ENCODE results near the gene STBD1.
"Not testable (repeated sequence)": the region's sequence is repeated elsewhere in the genome, so short reads cannot be mapped to it uniquely, and the experiment has no call there.

Gene STBD1

DNA sequence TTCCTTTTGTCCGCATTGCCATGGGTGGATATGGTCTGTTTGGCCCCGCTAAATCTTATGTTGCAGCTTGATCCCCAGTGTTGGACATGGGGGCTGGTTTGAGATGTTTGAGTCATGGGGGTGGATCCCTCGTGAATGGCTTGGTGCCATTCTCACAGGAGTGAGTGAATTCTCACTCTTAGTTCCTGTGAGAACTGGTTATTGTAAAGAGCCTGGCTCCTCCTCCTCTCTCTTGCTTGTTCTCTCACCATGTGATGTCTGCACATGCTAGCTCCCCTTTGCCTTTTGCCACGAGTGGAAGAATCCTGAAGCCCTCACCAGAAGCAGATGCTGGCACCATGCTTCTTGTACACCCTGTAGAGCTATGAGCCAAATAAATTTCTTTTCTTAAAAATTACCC lies 22.6 kb upstream of the STBD1 start:
- DNase-seq (ENCODE audit: low spot score) = no peak

DNA sequence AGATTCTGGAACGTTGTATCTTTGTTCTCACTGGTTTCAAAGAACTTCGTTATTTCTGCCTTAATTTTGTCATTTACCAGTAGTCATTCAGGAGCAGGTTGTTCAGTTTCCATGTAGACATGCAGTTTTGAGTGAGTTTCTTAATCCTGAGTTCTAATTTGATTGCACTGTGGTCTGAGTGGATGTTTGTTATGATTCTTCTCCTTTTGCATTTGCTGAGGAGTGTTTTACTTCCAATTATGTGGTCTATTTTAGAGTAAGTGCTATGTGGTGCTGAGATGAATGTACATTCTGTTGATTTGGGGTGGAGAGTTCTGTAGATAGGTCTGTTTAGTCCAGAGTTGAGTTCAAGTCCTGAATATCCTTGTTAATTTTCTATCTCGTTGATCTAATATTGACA lies 18.7 kb upstream of the STBD1 start:
- DNase-seq (ENCODE audit: low spot score) = not testable (repeated sequence)

DNA sequence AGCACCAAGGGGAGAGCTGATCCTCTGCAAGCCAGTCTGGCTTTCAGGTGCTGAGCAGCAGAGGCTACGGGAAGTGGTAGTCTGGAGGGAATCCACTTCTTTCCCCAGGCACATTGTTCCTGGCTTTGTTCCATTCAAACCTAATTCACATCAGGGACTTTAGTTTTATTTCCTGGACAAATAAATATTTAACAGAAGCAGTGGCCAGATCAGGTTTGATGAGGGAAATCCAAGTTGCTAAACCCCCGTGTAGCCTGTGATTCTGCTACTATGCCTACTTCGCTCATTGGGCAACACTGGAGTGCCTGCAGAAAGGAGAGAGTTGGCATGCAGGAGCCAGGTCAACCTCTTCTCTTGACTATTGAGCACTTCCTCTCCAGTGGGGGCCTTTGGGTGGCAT lies 13.8 kb upstream of the STBD1 start:
- DNase-seq (ENCODE audit: low spot score) = no peak

DNA sequence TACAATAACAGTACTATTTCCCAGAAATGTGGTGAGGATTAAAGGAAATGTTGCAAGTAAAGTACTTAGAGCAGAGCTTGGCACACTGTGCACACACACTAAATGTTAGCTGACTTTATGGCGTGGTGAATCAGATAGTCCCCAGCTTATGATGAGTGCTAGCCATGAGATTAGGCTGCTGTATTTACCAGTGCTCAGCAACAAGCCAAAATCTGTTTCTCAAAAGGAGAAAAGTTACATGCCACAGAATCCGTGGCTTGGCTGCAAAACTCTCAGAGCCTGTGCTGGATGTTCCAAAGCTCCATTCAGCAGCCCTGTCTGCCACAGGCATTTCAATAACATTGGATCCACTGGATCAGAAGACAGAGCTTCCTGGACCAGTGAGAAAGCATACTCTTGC lies 12.8 kb upstream of the STBD1 start:
- no peak for DNase-seq (ENCODE audit: low spot score)

DNA sequence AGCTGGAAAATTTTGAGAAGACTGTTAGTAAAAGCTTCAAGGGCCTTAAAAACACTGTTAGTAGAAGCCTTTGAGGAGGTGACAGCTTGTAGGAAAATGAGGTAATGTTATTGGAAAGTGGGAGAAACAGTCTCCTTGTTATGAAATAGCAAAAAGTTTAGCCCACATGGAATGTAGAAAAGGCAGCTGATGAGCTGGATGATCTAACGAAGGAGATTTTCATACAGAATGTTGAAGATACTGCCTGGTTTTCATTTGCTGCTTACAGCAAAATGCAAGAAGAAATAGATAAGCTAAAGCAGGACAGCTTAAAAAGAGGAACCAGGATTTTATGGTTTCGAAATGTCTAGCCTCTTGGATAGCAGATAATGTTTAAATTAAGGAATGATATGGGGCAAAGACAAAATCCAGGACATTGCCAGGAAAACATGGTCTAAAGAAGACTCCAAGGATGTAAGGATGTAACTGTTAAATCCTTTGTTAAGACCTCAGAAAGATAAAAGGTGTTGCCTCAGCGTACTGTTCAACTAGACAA lies 10.2 kb upstream of the STBD1 start:
- no peak for DNase-seq (ENCODE audit: low spot score)

DNA sequence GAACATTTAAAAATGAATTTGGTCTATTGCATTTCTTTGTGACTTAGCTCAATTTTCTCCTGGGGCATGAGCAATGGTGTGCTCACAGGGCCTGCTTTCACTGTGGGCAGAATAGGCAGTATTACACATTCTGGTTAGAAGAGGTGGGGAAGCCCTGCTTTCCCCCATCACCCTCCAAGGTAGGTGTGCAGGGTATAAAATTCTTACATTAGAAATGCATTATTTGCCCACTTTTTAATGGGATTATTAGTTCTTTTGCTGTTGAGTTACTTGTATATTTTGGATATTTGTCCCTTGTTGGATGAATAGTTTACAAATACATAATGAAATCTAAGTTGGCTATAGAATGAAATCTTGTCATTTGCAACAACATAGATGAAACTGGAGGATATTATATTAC lies 8.3 kb upstream of the STBD1 start:
- no peak for DNase-seq (ENCODE audit: low spot score)

DNA sequence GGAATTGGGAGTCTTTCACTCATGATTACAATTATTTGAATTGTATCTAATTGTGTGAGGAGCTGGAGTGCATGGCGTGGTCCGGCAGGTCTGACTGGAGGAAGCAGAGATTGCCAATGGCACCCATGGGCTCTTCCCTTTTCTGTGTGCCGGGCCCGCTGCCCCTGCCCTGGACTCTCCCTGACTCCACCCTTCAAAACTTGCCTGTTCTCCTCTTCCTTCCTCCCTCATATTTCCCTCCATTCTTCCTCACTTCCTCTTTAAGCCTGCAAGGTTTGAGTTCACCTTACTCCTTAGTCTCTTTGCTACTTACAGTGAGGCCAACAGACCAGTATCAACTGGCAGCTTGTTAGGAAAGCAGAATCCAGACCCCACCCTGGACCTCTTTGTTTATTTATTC lies 6.5 kb upstream of the STBD1 start:
- DNase-seq (ENCODE audit: low spot score) = no peak

DNA sequence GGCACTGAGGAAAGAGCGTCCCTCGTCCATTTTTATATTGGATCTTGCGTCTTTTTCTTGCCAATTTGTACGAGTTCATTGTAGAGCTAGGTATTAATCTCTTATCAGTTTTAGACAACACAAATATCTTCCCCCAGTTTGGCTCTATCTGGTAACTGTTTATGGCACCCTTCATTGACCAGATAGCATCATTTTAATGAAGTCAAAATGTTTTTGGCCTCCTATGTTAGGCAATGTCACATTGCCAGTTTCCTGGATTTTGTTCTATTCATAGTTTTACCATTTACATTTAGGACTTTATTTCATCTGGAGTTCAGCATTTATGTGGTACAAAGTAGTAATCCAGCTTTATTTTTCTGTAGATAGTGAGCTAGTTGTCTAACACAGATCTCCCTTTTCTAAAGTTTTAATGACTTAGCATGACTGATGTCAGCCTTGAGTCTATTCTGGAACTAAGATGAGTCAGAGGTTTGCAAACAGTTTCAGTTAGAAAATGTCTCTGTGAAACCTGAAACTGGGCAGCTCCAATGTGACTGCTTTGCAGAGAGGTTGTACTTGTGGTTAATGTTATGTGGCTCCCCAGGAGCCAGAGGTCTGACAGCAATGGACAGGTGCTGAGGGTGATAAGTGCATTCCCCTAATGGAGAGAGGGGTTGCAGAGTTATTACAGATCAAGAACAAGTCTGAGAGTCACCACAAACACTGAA lies 5.3 kb upstream of the STBD1 start:
- peak; percentile 75 for DNase-seq (ENCODE audit: low spot score)

DNA sequence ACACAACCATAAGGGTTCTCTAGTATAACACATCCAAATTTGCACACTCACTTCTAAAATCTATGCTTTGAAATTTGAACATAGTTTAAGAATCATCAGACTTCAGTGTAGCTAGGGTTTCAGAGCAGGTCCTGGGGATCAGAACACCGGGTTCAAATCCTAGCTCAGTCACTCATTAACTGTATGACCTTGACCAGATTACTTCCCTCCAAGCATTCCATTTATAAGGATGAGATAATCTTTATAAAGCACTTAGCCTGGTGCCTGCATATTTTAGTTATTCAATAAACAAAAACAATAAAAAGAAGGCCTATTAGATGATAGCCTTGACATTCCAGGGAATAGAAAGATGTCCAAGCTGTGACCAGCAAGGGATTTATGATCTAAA lies 4.8 kb upstream of the STBD1 start:
- DNase-seq (ENCODE audit: low spot score) = no peak

DNA sequence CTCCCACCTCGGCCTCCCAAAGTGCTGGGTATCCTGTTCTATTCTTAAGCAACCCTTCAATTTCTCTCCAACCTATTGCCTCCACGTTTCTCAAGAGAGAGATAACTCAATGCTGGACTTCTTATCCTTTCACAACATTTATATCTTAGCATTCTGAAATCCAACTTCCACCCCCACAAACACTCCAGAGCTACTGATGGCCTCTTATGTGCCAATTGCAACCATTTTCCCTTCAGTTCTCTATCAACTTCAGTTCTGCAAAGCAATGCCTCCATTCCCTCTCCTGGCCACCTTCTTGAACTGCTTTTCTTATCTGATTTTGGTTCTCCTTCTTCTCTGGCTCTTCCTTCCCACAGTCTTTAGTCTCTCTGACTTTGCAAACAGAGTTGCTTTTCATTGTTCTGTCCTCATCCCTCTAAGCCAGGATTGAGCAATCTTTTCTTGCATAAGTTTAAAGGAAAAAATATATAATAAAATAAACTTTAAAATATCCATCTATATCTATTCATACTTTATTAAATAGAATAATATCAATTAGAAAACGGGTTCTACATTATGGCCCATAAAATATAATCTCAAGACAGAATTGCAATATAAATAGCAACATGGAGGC lies 3.6 kb upstream of the STBD1 start:
- DNase-seq (ENCODE audit: low spot score) = no peak

DNA sequence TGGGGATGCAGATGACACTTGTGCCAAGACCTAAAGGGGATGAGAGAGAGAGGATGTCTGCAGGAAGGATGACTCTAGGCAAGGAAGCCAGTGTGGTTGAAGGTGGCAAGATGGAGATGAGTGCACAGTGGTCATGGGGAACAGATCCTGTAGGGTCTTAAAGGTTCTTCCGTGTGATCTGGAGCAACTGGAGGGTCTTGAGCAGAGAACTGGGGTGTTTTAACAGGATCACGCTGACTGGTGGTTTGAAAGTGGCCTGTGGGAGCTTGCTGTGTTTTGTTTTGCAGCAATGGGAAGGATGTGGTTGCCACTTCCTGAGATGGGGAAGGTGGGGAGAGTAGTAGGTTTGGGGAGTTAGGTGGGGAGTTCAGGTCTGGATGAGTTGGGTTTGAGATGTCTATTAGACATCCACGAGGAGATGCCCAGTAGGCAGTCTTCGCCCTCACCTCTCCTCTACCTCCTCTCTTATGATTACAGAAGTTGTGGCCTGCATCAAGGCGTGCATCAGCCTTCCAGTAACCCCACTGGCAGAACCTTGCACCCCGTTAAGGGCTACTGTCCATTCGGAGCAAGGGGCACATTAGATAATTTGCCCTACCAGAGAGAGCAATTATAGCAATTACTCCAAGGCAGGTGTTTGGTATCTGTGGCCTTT lies 1.4 kb upstream of the STBD1 start:
- no peak for DNase-seq (ENCODE audit: low spot score)

DNA sequence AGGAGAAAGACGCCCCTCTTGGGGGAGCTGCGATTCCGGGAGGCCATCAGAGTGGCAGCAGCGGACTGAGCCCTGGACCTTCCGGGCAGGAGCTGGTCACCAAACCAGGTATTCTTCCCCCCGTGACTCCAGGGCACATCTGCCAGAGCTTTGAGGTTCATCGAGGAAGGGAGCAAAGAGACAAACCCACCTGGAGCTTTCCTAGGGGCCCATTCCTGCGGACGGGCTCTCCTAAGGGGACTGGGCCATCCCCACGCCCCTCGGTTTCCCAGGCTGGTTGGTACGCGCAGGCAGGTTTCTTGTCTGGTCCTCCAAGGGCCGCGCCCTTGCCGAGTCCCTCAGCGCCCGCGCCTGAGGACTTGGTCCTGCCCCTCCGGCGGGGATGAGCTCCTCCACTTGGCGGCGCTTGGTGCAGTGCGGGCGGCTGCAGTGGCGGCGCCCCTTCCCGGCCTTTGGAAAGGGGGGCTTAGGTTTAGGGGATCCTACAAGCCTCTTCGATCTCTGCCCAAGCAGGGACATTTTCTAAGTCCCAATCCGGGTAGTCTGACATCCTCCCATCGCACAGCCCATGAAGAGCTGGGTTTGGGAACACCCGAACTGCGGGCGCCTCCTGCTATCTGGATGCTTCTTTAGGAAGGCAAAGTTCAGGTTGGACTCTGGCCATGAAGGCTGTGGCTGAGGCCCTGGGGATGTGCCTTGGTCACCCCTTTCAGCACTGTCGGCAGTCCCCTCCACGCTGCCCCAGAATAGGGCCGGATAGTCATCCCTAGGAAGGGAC lies 538 bp downstream of the STBD1 start:
- DNase-seq (ENCODE audit: low spot score) = peak; percentile 66

DNA sequence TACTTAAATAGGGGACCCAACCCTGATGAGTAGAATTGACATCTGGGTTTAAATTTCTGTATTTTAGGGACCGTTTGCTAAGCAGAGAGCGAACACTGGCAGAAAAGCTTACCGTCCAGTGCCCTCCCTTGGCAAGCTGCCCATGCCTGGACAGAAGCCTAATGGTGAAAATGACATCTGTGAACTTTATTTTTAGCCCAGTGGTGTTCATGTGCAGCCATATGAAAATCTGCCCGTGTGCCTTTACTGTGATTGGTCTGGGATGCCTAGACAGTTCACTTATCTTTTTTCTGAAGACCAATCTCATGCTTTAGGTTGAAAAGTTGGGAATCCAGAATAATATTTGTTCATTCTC lies 1.1 kb downstream of the STBD1 start:
- DNase-seq (ENCODE audit: low spot score) = peak; percentile 5

DNA sequence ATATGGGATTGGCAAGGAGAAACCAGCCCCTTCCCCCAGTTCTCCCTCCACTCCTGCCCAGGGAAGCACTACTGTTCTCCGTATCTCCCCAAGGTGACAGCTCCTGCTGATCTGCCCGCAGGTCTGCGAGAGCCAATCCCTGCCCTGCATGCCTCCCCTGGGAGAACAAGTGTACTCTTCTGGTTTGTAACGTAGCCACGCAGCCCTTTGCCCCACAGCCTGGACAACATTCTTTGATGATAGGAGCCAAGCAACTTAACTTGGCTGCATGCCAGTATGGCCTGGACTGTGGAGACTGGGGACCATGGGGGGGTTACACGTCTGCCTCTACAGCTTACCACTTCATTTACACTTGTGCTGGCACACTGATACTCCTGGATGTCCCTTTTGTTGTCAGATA lies 2.0 kb downstream of the STBD1 start:
- DNase-seq (ENCODE audit: low spot score) = no peak

DNA sequence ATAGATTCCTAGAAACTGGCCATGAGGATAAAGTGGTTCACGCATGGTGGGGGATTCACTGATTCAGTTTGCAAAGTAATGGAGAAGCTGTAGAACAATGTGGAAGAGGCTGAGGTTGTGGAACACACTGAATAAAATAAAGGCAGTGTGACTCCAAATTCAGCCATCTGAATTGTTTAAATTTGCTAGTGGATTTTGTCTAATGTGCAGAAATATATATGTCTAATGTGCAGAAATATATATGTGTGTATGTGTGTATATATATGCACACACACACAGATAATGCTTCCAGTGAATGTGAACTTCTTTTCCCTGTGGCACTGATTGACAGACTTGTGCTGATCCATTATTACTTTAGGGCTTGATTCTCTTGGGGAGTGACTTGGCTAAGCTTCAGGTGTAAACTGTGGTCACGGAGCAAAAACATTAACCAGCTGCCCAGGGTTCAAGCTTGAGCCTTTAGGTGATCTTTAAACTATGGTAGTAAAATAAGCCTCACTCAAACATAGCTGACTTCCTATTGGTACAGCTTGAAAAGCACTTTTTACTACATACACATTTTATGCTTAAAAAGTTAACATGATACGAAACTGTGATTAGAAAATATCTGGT lies 3.5 kb downstream of the STBD1 start:
- DNase-seq (ENCODE audit: low spot score) = no peak

DNA sequence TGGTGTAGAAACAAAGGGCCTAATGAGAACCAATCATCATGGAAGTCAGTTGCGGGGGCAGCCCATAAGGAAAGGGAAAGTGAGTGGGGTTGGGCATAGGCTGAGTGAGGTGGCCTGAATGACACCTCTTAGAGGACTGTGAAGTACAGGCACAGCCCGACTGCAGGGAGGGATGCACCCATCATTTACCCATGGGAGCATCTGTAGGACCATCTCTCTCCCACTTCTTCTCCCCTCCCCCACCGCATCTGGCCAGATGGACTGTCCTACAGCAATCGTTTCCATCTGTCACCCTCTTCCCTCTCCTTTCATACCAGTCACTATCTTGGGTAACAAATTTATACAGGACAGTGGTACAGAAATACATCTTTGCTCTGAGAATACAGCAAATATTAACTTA lies 4.2 kb downstream of the STBD1 start:
- DNase-seq (ENCODE audit: low spot score) = no peak

DNA sequence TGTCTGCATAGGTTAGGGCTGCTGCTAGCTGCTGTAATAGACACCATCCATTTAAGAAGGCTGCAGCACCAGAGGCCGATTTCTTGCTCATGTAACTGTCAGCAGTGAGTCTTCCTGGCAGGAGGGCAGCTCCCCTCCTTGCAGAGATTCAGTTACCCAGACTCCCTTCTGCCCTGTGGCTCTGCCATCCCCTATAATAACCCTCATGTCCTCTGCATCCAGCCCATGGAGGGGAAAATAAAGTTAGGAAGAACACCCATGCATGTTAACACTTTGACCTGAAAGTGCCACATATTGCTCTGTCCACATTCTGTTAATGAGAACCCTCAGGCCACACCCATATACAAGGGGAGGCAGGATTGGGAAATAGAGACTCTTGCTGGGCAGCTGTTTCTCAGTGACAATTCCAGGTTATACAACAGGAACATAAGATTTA lies 5.4 kb downstream of the STBD1 start:
- DNase-seq (ENCODE audit: low spot score) = no peak

DNA sequence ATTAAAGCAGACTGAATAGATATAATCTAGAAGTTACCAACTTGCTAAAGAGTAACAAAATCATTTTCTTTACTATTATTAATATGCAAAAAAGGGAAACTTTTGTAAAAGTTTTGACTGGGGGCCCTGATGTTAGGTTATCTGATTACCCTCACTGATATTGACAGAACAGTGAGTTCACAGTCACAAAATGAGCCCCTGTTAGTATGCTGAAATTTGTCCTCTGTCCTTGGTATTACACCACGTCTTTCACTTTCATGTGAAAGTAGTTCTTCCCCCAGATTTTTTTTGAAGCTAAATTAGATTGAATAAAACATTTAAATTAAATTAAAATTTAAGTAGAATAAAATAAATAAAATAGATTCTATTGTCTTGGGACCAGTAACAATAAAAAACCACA lies 5.9 kb downstream of the STBD1 start:
- no peak for DNase-seq (ENCODE audit: low spot score)

DNA sequence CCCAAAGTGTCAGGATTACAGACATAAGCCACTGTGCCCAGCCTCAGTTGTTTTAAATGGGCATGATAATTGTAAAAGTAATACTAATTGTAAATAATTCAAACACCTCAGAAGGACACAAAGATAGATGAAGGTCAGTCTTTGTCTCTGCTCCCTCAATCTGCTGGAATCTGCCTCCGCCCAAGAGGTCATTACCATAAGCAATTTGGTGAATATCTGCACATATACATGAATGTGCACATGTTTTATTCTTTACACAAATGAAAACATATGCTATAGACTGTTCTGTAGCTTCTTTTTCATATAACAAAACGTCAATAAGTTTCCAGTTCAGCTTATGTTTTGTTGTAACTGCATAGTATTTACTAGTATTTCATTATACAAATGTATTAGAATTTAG lies 7.0 kb downstream of the STBD1 start:
- DNase-seq (ENCODE audit: low spot score) = no peak

DNA sequence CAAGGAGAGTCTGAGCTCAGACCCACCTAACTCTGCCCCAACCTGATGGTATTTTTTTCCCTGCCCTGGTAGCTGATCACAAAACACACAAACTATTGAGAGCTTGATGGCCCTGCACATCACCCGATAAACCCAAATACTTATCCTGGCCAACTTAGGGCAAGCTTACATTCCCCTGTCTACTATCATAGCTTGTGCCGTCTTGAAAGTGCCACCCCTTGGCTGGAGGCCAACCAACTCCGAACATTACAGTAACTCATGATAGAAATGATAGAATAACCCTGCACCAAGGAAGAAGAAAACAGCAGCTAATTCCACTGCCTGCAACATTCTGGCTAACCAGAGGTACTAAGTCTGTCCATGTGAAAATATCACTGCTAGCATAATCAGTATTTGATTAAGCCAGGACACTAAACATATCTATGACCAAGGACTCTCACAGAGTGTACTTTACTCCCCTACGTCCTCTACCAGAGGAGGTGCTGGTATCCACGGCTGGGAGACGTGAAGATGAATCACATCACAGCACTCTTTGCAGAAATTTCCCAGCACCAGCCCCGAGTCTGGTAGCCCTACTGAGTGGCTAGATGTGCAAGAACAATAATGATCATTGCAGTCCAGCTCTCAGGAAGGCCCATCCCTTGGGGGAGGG lies 8.9 kb downstream of the STBD1 start:
- DNase-seq (ENCODE audit: low spot score) = no peak

DNA sequence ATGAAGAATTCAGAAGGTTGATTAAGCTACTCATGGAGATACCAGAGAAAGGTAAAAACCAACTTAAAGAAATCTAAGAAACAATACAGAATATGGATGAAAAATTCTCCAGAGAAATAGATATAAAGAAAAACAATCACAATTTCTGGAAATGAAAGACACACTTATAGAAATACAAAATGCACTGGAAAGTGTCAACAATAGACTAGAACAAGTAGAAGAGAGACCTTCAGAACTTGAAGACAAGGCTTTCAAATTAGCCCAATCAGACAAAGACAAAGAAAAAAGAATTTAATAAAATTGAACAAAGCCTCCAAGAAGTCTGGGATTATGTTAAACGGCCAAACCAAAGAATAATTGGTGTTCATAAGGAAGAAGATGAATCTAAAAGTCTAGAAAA lies 9.6 kb downstream of the STBD1 start:
- no peak for DNase-seq (ENCODE audit: low spot score)

DNA sequence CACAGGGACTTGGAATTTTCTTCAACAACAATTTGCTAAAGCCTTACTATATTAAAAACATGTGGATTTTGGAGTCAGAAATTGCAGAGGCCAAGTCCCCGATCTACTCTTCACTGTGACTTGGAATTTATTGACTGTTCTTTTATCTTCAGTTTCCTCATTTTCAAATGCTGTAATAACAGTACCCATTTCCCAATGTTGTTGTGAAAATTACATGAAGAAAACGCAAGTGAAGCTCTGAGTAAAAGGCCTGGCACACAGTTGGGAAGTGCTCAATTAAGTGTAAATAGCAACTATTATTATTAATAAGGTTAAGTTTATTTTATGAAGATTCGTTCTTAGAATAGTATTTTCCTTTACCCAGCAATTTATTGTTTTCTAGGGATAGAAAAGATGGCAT lies 15.7 kb downstream of the STBD1 start:
- no peak for DNase-seq (ENCODE audit: low spot score)

All from AG08395 (cell line).